Mesenchymal stem cell (in vitro differentiated cells and primary cell): ENCODE data around the gene SERINC3.
A peak's percentile ranks its signal among the peaks of the same experiment; 100 is the strongest.

Experiments
- DNase-seq: peaks from one replicate; pipeline ENCODE4 v3.0.0-alpha.2; 2013
- H2AFZ ChIP-seq: one replicate; pipeline ENCODE4 v1.6.1; 2013; ENCODE audit warnings: low read depth, mild to moderate bottlenecking, control low read depth, inconsistent platforms, low read length, moderate library complexity
- H2AK5ac ChIP-seq: 2 replicates; pipeline ENCODE4 v1.6.1; 2013; ENCODE audit warnings: low read length, moderate library complexity, mild to moderate bottlenecking, inconsistent platforms; ENCODE audit not compliant: severe bottlenecking
- H2BK120ac ChIP-seq: one replicate; pipeline ENCODE4 v1.6.1; 2013; ENCODE audit warnings: low read depth, mild to moderate bottlenecking, inconsistent platforms, low read length, moderate library complexity
- H2BK12ac ChIP-seq, 2 experiments: one replicate each; pipeline ENCODE4 v1.6.1; 2013; ENCODE audit warnings: inconsistent platforms in 2 of 2, low read length in 2 of 2, mild to moderate bottlenecking in 2 of 2, moderate library complexity in 2 of 2, control low read depth in 1 of 2
- H2BK15ac ChIP-seq: one replicate; pipeline ENCODE4 v1.6.1; 2013; ENCODE audit warnings: mild to moderate bottlenecking, low read depth, inconsistent platforms; ENCODE audit not compliant: poor library complexity, severe bottlenecking
- H2BK5ac ChIP-seq: 2 replicates; pipeline ENCODE4 v1.6.1; 2013; ENCODE audit warnings: low read depth, mild to moderate bottlenecking, low read length, control low read depth, inconsistent platforms; ENCODE audit not compliant: poor library complexity, severe bottlenecking
- H3K14ac ChIP-seq, 2 experiments: one replicate each; pipeline ENCODE4 v1.6.1; 2013; ENCODE audit warnings: inconsistent platforms in 2 of 2, low read length in 2 of 2, control low read depth in 1 of 2, mild to moderate bottlenecking in 1 of 2, moderate library complexity in 1 of 2
- H3K18ac ChIP-seq, 2 experiments: one replicate each; pipeline ENCODE4 v1.6.1; 2013; ENCODE audit warnings: inconsistent platforms in 2 of 2, low read length in 2 of 2, control low read depth in 1 of 2, low read depth in 1 of 2, mild to moderate bottlenecking in 1 of 2
- H3K23ac ChIP-seq, 2 experiments: one replicate each; pipeline ENCODE4 v1.6.1; 2013; ENCODE audit warnings: inconsistent platforms in 2 of 2, low read length in 2 of 2, mild to moderate bottlenecking in 2 of 2, moderate library complexity in 2 of 2, control low read depth in 1 of 2
- H3K27ac ChIP-seq: 2 replicates; pipeline ENCODE4 v1.5.1; 2013; ENCODE audit warnings: mild to moderate bottlenecking, moderate library complexity, low read length, control low read depth, inconsistent platforms; ENCODE audit not compliant: poor library complexity, severe bottlenecking
- H3K27me3 ChIP-seq, 2 experiments: 2 replicates each; pipeline versions ENCODE4 v1.6.1 to v1.7.0; 2013; ENCODE audit warnings: low read length in 2 of 2, mild to moderate bottlenecking in 2 of 2, moderate library complexity in 2 of 2, control low read depth in 1 of 2, inconsistent platforms in 1 of 2; ENCODE audit not compliant: control insufficient read depth in 1 of 2, insufficient read depth in 1 of 2
- H3K36me3 ChIP-seq, 2 experiments: 2 replicates each; pipeline versions ENCODE4 v1.6.1 to v1.7.0; 2013; ENCODE audit warnings: low read length in 2 of 2, control low read depth in 1 of 2, inconsistent platforms in 1 of 2, low read depth in 1 of 2, mild to moderate bottlenecking in 1 of 2; ENCODE audit not compliant: insufficient read depth in 2 of 2, control insufficient read depth in 1 of 2
- H3K4ac ChIP-seq, 2 experiments: one replicate each; pipeline ENCODE4 v1.6.1; 2013; ENCODE audit warnings: inconsistent platforms in 2 of 2, low read length in 2 of 2, mild to moderate bottlenecking in 2 of 2, moderate library complexity in 2 of 2, control low read depth in 1 of 2, low read depth in 1 of 2
- H3K4me1 ChIP-seq: 2 replicates; pipeline ENCODE4 v1.6.1; 2013; ENCODE audit warnings: low read depth, low read length, control low read depth; ENCODE audit not compliant: control insufficient read depth, insufficient read depth
- H3K4me2 ChIP-seq: 2 replicates; pipeline ENCODE4 v1.6.1; 2013; ENCODE audit warnings: low read length, mild to moderate bottlenecking, inconsistent platforms; ENCODE audit not compliant: poor library complexity, severe bottlenecking
- H3K4me3 ChIP-seq, 2 experiments: 2 replicates each; pipeline versions ENCODE4 v1.5.1 to v1.7.0; 2013; ENCODE audit warnings: low read length in 2 of 2, mild to moderate bottlenecking in 2 of 2, control low read depth in 1 of 2, low read depth in 1 of 2; ENCODE audit not compliant: insufficient read depth in 1 of 2
- H3K79me1 ChIP-seq: replicated peaks from 2 replicates; pipeline ENCODE4 v1.6.1; 2013; ENCODE audit warnings: mild to moderate bottlenecking, control low read depth, low read length, inconsistent platforms; ENCODE audit not compliant: poor library complexity, severe bottlenecking
- H3K9ac ChIP-seq: 2 replicates; pipeline ENCODE4 v1.7.0; 2013; ENCODE audit warnings: mild to moderate bottlenecking, low read length, moderate library complexity
- H3K9me3 ChIP-seq: 2 replicates; pipeline ENCODE4 v1.7.0; 2013; ENCODE audit warnings: mild to moderate bottlenecking, low read length; ENCODE audit not compliant: control insufficient read depth
- H4K8ac ChIP-seq: one replicate; pipeline ENCODE4 v1.6.1; 2013; ENCODE audit warnings: inconsistent platforms, mild to moderate bottlenecking, low read length, moderate library complexity
- H4K91ac ChIP-seq: one replicate; pipeline ENCODE4 v1.6.1; 2013; ENCODE audit warnings: mild to moderate bottlenecking, low read length, inconsistent platforms
- WGBS: methylation state at CpG from one replicate; pipeline ENCODE4 v1.1.7; 2013; ENCODE audit warnings: mixed read lengths; 5-methylcytosine and 5-hydroxymethylcytosine counted together

The SERINC3 gene

GRCh38 chr20:44549123-44549522 lies 27.3 kb upstream of the SERINC3 start:
- H3K36me3 ChIP-seq = no peaks in the 10 kb centered on the region
- H3K27me3 ChIP-seq = no peaks in the 10 kb centered on the region
- no peak overlapping the region for H2AK5ac ChIP-seq
- H3K9me3 ChIP-seq = no peaks in the 10 kb centered on the region
- H2BK12ac ChIP-seq = no peak overlapping the region
- no peak overlapping the region for H2BK120ac ChIP-seq
- H4K91ac ChIP-seq = no peak overlapping the region
- peak overlapping the region in 1 of 2 experiments; percentile 26 for H3K4me3 ChIP-seq
- H3K9ac ChIP-seq = peak overlapping the region; percentile 72
- H3K4me1 ChIP-seq = peaks cover 2% of the 10 kb centered on the region
- peaks cover 20% of the 10 kb centered on the region for H3K79me1 ChIP-seq
- H3K23ac ChIP-seq = no peak overlapping the region
- H3K4ac ChIP-seq = no peak overlapping the region
- no peak overlapping the region for H2AFZ ChIP-seq
- no peak overlapping the region for H3K18ac ChIP-seq
- DNase-seq = no peak
- WGBS = 56% methylated on average over 2 of the region's 4 CpGs
- no peak overlapping the region for H3K27ac ChIP-seq
- H3K14ac ChIP-seq = no peak overlapping the region
- no peak overlapping the region for H2BK5ac ChIP-seq
- H3K4me2 ChIP-seq = no peak overlapping the region
- no peak overlapping the region for H2BK15ac ChIP-seq
- H4K8ac ChIP-seq = no peak overlapping the region

GRCh38 chr20:44547419-44547818 lies 25.5 kb upstream of the SERINC3 start:
- H2AK5ac ChIP-seq = no peak overlapping the region
- no peaks in the 10 kb centered on the region for H3K9me3 ChIP-seq
- WGBS = 98% methylated on average over 8 of the region's 8 CpGs
- no peak overlapping the region for H4K8ac ChIP-seq
- H3K23ac ChIP-seq = peak overlapping the region in 1 of 2 experiments; percentile 59
- no peak overlapping the region for H3K14ac ChIP-seq
- no peak overlapping the region for H2BK15ac ChIP-seq
- H2BK120ac ChIP-seq = no peak overlapping the region
- H3K27me3 ChIP-seq = no peaks in the 10 kb centered on the region
- H3K4me3 ChIP-seq = no peak overlapping the region
- DNase-seq = no peak
- H2AFZ ChIP-seq = no peak overlapping the region
- H3K4me2 ChIP-seq = no peak overlapping the region
- no peak overlapping the region for H4K91ac ChIP-seq
- no peak overlapping the region for H3K4ac ChIP-seq
- H3K27ac ChIP-seq = no peak overlapping the region
- no peak overlapping the region for H2BK5ac ChIP-seq
- no peaks in the 10 kb centered on the region for H3K4me1 ChIP-seq
- peak overlapping the region in 1 of 2 experiments; percentile 5 for H3K18ac ChIP-seq
- H3K9ac ChIP-seq = no peak overlapping the region
- peak overlapping the region in 1 of 2 experiments; percentile 3 for H2BK12ac ChIP-seq
- H3K36me3 ChIP-seq = no peaks in the 10 kb centered on the region
- H3K79me1 ChIP-seq = peaks cover 28% of the 10 kb centered on the region

- H2BK120ac ChIP-seq = no peak overlapping the region
- H3K27me3 ChIP-seq = no peaks in the 10 kb centered on the region
- peaks cover 24% of the 10 kb centered on the region for H3K79me1 ChIP-seq
- no peak for DNase-seq
- H3K4me1 ChIP-seq = no peaks in the 10 kb centered on the region
- no peak overlapping the region for H3K14ac ChIP-seq
- H2BK12ac ChIP-seq = no peak overlapping the region
- WGBS = 93% methylated on average over 2 of the region's 5 CpGs
- H2AK5ac ChIP-seq = no peak overlapping the region
- H3K27ac ChIP-seq = no peak overlapping the region
- no peak overlapping the region for H3K9ac ChIP-seq
- no peaks in the 10 kb centered on the region for H3K36me3 ChIP-seq
- H3K4me2 ChIP-seq = no peak overlapping the region
- H3K18ac ChIP-seq = no peak overlapping the region
- H2BK15ac ChIP-seq = no peak overlapping the region
- H3K23ac ChIP-seq = no peak overlapping the region
- no peak overlapping the region for H2AFZ ChIP-seq
- H3K4me3 ChIP-seq = no peak overlapping the region
- no peak overlapping the region for H4K8ac ChIP-seq
- no peak overlapping the region for H4K91ac ChIP-seq
- no peak overlapping the region for H3K4ac ChIP-seq
- H3K9me3 ChIP-seq = no peaks in the 10 kb centered on the region
- no peak overlapping the region for H2BK5ac ChIP-seq
Measured at GRCh38 chr20:44544263-44544662, 22.4 kb upstream of the SERINC3 start.

- WGBS = 94% methylated on average over 3 of the region's 3 CpGs
Measured at GRCh38 chr20:44543358-44543757, 21.5 kb upstream of the SERINC3 start.

More at GRCh38 chr20:44543358-44543757, 21.5 kb upstream of the SERINC3 start:
- Histone ChIP-seq H4K8ac (no peak overlapping the region), H3K4me3 (no peak overlapping the region), H3K9ac (peak overlapping the region; percentile 41), H3K23ac (no peak overlapping the region), H3K14ac (no peak overlapping the region), H3K27me3 (no peaks in the 10 kb centered on the region), H3K79me1 (peaks cover 29% of the 10 kb centered on the region), H3K36me3 (no peaks in the 10 kb centered on the region), H3K4me1 (no peaks in the 10 kb centered on the region), H2BK120ac (no peak overlapping the region), H3K9me3 (no peaks in the 10 kb centered on the region), H2BK5ac (no peak overlapping the region), H2BK12ac (no peak overlapping the region), H4K91ac (no peak overlapping the region), H3K27ac (no peak overlapping the region), H2BK15ac (no peak overlapping the region), H2AFZ (no peak overlapping the region), H2AK5ac (no peak overlapping the region), H3K4ac (no peak overlapping the region), H3K18ac (no peak overlapping the region), H3K4me2 (no peak overlapping the region)
- no peak for DNase-seq
